ENCODE results near the gene SERPINE2.

Gene SERPINE2

DNA sequence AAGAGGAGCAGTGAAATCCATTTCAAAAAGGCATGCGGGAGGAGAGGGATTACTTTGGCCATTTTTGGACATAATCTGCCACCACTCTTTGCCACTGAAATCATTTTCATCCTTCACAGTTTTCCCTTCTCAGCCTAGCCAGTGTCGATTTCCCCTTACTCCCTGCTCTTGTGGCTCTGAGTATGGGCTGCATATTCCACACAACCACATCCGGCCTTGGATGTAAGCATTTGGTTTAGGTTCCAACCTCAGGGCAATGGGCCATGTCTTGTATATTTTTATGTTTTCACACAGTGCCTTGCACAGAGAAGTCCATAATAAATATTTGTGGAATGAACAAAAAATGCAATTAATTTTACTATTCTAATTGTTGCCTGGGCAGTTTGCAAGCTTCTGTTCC, 7.7 kb upstream of the SERPINE2 start:
- TF ChIP-seq, protein P1, sequence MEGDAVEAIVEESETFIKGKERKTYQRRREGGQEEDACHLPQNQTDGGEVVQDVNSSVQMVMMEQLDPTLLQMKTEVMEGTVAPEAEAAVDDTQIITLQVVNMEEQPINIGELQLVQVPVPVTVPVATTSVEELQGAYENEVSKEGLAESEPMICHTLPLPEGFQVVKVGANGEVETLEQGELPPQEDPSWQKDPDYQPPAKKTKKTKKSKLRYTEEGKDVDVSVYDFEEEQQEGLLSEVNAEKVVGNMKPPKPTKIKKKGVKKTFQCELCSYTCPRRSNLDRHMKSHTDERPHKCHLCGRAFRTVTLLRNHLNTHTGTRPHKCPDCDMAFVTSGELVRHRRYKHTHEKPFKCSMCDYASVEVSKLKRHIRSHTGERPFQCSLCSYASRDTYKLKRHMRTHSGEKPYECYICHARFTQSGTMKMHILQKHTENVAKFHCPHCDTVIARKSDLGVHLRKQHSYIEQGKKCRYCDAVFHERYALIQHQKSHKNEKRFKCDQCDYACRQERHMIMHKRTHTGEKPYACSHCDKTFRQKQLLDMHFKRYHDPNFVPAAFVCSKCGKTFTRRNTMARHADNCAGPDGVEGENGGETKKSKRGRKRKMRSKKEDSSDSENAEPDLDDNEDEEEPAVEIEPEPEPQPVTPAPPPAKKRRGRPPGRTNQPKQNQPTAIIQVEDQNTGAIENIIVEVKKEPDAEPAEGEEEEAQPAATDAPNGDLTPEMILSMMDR (IDR thresholded peaks at IDR 0.05; ENCODE audit: low read depth, low read length): no peak
- H3K4me3 ChIP-seq (ENCODE audit: low read depth, low read length): no peak overlapping the region

DNA sequence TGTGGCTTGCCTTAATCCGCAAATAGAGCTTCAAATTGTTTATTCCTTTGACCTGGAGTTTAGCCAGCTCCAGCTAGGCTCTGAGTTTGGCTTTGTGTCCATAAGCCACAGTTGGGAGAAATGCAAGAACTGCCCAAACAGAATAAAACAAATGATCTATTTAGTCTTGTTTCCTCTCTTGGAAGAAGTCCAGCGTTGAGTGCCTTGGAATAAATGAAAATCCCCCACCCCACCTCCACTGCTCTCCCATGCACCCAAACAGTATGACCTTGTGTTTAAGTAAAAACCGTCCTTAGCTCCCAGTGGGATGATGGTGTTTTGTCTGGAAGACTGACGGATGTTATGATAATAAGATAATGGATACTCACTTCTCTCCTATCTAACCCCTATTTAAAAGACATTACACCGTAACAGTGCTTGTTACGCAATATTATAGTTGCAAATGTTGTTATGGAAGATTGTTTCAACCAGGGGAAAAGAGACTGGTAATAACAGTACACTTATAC, 3.2 kb upstream of the SERPINE2 start:
- TF ChIP-seq, protein P1 (IDR thresholded peaks at IDR 0.05; ENCODE audit: low read depth, low read length): no peak
- H3K4me3 ChIP-seq (ENCODE audit: low read depth, low read length): no peak overlapping the region

DNA sequence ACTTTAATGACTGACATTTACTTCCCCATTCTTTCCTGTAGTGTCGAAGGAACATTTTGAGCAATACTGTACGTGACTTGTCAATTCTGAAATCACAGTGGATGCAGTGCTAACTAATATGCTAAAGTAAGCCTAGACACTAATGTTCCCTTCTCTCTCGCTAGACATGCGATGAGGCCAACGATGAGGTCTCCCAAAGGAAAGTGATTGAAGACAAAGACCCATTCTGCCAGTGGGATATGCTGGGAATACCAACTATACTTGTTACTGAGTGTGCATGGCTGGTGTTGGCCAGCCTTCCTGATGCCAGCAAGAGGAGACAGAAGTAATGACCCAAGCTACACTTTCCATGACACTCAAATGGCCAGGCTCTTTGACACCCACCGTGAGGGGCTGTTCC, 2.5 kb upstream of the SERPINE2 start:
- TF ChIP-seq, protein P1 (IDR thresholded peaks at IDR 0.05; ENCODE audit: low read depth, low read length): no peak
- H3K4me3 ChIP-seq (ENCODE audit: low read depth, low read length): no peak overlapping the region

DNA sequence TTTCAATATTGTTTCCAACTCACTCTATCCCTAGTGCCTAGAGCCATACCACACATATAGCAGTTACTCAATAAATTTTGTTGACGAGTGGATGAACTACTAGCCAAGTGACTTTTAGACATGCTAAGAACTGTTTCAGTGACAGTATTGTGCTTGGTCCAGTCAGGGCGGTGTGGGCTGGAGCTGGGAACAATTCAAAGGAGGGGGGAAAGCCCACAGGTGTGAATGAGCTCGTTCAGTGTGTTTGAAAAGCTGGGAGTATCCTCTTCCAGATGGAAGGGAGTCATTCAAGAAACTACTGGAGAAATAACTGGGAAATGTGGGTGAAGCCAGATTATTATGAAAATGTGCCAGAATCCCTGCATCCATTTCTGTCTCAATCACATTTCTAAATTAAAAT, 1.7 kb upstream of the SERPINE2 start:
- TF ChIP-seq, protein P1 (IDR thresholded peaks at IDR 0.05; ENCODE audit: low read depth, low read length): no peak
- no peak overlapping the region for H3K4me3 ChIP-seq (ENCODE audit: low read depth, low read length)

DNA sequence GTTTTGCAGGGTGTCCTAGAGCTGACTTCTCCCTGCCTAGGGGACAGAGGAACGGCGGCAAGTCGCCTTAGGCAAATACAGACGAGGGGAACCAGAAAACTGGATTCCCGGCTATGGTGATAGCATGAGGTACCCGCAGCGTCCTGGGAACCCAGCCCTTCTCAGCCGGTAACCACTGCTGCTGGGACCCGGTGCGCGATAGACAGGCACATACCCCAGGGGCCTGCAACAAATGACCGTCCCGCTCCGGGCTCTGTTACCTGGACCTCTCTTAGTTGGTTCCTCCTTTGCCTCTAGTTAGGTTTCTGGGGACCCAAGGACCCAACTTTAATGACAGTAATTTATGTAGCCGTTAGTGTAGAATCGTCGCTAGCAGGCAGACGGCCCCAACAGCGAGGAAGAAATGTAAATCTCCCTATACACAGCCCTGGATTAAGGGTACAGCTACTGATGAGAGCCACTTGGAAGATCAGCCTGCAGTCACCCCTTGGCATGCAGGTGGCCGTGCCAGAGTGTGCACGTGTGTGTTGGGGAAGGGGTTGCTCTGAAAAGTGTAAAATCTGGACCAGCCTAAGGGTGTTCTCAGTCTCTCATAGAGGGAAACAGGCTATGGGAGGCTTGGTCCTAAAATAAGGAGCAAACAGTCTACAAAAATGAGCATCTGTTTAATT, 819 bp upstream of the SERPINE2 start:
- TF ChIP-seq, protein P1 (IDR thresholded peaks at IDR 0.05; ENCODE audit: low read depth, low read length): no peak
- peak overlapping the region; percentile 80 for H3K4me3 ChIP-seq (ENCODE audit: low read depth, low read length)

DNA sequence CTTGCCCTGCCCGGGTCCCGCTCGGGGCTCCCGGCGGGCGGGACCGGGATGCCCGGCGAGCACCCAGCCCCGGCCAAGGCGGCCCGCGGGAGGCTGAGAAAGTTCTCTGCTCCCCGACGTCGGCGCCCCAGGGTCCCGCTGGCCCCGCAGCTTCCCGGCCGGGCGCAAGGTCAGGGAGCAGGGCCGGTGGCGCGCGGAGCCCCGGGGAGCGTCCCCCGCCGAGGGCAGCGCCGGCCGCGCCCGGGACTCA, 331 bp downstream of the SERPINE2 start:
- H3K4me3 ChIP-seq (ENCODE audit: low read depth, low read length): peak overlapping the region; percentile 80
- TF ChIP-seq, protein P1 (IDR thresholded peaks at IDR 0.05; ENCODE audit: low read depth, low read length): no peak

DNA sequence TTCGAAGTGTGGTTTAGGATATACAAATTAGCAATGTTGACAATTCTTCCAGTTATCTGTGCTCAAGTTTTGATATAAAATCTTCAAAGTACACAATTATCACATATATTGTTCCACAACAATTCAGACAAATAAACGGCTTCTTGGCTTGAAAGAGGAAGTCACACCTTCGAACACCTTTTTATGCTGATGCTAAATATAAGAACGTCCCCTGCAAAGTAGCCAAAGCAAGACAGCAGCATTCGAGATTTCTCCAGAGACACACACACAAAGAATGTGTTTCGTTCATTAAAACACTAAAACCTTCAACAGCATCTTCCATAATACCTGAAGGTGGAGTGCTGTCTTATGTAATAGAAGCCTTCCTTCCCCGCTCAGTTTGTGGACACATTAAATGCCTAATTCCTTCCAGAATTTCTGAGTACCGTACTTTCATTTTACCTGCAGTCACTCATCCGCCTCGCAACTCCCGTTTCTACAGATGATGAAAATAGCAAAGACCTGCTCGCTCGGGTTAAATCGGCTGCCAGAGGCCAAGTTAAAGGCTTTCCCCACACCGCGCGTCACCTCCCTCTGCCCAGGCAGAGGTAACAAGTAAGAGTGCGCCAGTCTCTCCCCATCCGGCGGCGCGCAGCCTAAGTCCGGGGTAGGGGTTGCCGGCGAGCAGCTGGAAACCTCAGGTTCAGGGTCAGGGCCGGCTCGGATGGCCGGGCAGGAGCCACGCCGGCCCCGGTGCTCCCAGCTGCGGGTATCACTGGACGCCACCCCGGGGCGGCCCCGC, 847 bp downstream of the SERPINE2 start:
- H3K4me3 ChIP-seq (ENCODE audit: low read depth, low read length): peak overlapping the region; percentile 80
- TF ChIP-seq, protein P1 (IDR thresholded peaks at IDR 0.05; ENCODE audit: low read depth, low read length): no peak
